ENCODE data around the gene TSPAN9.

Gene TSPAN9

DNA sequence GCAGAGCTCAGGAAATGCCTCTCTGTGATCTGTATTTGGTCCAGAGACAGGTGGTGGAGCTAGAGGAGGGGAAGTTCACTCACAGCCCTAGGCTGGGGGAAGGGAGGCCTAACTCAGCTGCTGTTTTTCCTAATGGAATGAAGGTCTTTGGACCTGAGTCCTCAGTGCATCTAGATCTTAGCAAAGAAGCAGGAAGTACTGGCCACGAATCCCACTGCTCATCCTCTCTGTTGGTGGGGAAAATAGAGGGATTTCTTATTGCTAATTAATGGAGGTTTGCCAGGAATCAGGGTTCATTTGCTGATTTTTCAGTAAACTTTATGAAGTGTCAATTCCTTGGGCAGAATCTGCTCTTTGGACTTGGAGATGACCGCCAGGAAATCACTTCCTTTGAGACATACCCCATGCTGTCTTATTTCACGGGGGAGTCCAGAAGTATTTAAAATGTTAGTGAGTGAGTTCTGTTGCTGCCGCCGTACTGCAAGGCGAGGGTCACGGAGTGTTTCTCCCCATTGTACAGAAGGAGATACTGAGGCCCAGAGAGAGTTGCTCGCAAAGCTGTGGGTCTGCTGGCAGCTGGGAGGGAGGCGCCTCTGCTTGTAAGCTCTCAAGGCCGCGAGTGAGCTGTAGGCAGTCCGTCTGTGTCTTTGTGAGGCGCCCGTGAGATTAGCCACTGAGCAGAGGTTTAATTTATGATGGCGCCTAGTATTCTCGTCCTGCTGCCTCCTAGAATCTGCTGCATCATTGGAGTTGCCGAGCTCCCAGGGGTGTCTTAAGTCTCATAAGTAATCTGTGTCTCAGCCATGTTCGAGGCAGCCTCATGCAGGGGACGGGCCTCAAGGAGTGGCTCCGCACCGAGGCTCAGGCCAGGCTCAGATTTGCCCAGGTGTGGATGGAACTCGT lies 88.2 kb downstream of the TSPAN9 start:
- no peak for DNase-seq (ENCODE audit: low spot score)

GRCh38 chr12:3167636-3168035 lies 90.5 kb downstream of the TSPAN9 start:
- DNase-seq (ENCODE audit: low spot score), result no peak

GRCh38 chr12:3168223-3169221 lies 91.3 kb downstream of the TSPAN9 start:
- peak; percentile 96 for DNase-seq (ENCODE audit: low spot score)

GRCh38 chr12:3170423-3171194 lies 93.4 kb downstream of the TSPAN9 start:
- peak; percentile 86 for DNase-seq (ENCODE audit: low spot score)

- no peak for DNase-seq (ENCODE audit: low spot score)
Observed at GRCh38 chr12:3171195-3171591, 94.0 kb downstream of the TSPAN9 start.

DNA sequence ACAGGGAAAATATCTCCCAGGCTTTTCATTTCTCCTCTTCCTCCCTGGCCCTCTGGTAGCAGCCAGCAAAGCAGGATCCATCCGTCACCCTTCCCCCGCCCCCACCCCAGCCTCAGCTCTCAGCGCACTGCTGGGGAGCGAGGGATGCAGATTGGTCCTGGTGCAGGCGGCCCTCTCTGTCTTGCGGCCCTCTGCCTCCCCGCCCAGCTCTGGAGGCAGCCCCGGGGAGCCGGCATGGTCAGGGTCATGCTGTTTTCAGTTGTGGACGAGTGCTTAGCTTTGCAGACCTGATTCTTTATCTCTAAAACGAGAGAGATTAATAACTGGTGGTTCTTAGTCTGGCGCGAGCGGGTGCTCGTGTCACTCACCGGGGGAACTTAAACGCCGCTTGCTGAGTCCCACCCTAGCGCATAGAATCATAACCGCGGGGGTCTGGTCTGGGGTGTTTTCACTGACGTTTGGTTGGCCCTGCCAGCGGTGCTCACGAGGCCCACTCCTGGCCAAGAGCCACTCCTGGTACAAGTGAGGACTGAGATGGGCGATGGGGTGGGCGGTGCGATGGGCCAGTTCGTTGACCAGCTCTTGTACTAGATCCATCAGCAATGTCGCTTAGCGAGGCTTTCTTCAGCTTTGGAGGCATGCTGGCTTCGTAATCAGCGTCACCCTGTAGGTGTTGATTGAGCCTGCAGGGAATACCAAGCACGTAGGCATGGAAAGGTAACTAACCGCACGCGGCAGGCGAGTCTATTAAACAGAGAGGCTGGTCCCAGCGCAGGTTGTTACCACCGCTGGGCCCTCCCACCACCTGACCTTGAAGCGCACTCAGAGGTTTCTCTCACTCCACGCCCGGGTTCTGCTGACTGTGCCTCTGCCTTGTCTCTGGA lies 95.2 kb downstream of the TSPAN9 start:
- no peak for DNase-seq (ENCODE audit: low spot score)

DNA sequence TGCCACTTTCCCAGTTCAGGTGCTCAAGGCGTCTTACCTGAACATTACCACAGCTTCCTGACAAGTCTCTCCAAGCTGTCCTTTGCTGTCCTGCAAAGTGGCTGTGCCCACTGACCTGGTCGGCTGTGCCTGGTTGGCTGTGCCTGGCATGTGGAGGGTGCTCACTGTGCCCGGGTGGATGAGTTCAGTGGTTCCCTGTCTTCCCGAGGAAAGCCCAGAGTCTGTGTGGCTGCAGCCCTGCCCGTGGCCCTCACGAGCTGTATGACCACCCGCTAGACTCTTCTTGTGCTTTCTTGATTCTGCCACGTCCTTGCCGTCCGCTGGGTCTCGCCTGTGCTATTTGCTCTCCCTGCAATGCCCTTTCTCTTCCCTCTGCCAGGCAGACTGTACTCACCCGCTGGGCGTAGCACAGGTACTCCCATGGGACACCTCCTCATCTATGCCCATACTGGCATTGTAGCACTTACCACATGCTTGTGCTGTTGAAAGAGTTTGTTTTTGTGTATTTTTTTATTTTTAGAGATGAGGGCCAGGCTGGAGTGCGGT lies 95.9 kb downstream of the TSPAN9 start:
- DNase-seq (ENCODE audit: low spot score), result no peak

DNA sequence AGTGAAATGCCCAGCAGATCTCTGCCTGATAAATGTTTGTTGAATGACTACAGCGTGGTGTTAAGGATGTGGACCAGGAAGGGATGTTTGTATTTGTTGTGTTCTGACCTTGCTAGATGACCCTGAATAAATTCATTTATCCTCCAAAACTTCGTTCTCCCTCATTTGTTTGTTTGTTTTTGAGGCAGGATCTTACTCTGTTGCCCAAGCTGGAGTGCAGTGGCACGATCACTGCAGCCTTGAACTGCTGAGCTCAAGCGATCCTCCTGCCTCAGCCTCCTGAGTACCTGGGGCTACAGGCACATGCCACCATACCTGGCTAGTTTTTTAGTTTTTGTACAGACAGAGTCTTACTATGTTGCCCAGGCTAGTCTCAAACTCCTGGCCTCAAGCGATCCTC lies 96.7 kb downstream of the TSPAN9 start:
- no peak for DNase-seq (ENCODE audit: low spot score)

DNA sequence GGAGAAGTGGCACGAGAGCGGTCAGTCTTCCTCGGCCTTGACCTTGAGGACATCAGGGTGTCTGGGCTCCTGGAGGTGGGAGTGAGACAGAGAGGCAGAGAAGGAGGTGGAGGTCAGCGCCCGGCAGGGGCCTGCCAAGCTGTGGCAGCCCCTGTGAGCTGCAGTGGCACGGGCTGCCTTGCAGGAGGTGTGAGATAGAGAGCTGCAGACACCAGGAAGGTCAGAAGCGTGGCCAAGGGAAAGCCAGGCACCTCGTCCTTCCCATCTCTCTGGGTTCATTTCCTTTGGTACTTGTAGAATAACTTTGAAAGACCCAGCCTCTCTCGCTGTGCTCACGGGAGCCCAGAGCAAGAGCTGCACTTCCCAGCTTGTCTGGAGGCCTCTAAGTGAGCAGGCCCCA lies 98.1 kb downstream of the TSPAN9 start:
- DNase-seq (ENCODE audit: low spot score), result no peak

DNA sequence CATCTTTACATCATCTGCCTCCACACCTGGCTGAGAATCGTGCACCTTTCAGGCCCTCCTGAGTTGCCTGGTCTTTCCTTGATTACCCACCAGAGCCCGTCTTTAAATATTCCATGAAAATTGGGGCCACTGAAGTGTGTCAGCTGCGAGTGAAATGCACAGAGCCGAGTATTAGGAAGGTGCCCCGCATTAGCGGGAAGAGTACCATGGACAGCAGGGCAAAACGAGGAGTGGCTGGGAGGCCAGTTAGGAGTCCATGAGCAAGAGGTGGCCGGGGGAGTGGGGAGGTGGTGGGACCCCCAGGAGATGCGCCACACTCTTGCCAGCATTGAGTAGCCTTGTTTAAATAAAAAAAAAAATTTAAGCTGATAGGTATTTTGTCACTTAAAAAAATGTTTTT lies 99.6 kb downstream of the TSPAN9 start:
- DNase-seq (ENCODE audit: low spot score), result no peak

DNA sequence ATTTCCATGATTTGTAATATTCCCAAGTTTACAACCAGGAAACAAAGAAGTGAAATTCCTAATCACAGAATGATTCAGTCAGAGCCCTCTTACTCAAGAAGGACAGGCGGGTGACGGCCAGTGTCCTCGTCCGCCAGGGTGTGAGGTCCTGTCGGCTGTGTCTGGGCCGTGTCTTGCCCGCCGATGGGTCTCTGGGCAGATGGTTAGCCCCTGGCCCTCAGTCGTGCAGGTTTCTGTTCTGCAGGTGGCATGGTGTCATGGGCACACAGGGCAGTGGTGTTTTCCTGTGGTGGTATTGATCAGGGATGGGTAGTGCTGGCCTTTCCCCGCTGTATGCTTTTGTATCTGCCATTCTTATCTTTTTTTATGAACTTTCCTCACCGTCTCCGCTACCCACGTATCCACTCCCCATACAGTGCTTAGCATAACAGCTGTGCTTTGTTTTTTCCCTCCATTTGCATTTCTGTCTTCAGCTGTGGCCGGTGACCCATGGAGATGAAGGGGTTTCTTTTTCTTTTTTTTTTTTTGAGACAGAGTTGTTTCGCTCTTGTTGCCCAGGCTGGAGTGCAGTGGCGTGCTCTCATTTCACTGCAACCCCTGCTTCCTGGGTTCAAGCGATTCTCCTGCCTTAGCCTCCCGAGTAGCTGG lies 100.7 kb downstream of the TSPAN9 start:
- no peak for DNase-seq (ENCODE audit: low spot score)

- DNase-seq (ENCODE audit: low spot score), result no peak
Observed at GRCh38 chr12:3178671-3179313, 101.6 kb downstream of the TSPAN9 start.

DNA sequence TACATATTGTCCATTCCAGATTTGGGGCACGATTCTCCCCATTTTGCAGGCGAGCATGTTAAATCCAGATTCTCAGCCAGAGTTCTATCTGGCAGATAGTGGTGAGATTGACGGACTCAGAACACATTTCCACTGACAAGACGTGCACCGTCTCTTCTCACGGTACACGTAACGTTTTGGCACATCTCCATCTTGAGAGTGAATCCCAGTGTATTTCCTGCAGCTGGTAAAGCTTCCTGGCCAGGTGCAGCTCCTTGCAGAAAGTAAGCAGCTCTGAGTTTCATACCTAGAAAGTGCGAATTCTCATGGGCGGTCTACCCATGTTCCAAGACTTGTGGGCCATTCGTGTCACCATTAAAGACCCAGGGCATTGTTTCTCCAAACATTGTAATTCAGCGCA lies 102.6 kb downstream of the TSPAN9 start:
- DNase-seq (ENCODE audit: low spot score), result no peak

DNA sequence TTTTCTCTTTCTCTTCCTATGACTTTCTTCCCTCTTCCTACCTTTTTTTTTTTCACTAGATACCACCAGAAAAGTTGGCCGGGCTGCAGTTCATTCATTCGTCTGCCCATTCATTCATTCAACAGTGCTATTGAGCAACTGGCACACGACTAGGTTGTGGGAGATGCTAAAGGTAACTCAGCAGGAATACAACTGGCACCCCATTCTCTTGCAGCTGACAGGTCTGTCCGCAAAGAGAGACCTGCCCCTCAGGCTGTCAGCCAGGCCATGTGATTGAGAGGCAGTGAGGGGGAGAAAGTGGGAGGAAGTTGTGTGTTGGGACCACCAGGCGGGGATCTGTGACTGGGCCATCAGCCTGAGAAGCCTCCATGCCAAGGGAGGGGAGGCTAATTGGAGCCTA lies 105.2 kb downstream of the TSPAN9 start:
- no peak for DNase-seq (ENCODE audit: low spot score)

GRCh38 chr12:3184485-3184884 lies 107.3 kb downstream of the TSPAN9 start:
- DNase-seq (ENCODE audit: low spot score), result no peak

DNA sequence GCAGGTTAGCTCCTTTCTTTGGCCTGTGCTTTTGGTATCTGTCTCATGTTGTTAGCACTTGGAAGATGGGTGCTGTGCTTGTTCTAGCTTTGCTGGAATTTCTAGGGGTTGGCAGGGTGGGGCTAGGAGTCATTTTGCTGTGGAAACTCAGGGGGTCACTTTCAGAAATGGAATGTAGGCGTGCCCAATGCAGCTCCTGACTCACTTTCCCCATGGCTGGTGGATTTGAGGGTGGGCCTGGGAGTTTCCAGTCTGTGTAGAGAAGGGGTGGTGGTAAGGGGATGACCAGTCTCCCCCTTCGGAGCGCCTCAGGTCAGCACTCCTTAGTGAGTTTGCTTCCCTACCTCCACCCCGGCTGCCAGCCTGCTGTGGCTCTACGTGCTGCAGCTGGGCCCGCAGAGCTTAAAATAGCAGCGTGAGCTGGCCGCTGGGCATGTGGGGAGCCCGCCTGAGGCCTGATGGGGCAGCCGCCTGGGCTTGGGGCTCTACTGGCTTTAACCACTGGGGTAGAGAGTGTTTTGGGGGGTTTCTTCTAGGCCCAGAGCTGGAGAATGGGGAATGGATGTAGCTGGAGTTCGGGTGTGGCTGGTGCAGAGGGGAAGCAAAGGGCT lies 108.2 kb downstream of the TSPAN9 start:
- no peak for DNase-seq (ENCODE audit: low spot score)

DNA sequence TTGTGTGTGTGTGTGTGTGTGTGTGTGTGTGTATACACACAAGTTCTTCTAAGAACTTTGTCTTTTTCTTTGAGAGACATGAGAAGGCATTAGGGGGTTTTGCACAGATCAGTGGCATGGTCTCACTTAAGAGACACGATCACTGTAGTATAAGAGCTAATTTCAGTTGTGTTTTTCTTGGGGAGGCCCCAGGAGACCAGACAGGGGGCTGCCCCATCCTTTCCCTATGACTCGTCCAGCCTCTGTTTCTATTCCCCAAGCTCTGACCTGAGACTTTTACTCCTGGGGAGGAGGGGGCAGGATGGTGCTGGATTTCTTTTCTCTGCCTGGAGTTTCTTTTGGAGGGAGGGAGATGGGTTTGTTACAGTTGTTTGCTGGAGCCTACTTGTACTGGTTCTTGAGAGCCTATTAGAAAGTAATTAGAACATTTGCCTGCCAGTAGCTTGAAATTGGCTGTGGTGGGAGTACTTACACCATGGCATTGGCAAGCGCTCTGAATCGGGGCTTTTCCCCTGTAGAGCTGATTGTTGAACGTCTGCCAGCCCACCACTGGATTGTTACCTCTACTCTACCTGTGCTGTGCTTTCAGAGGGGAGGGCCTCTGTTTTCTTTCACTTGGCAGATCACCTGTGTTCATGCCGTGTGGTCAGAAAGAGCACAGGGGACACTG lies 109.5 kb downstream of the TSPAN9 start:
- no peak for DNase-seq (ENCODE audit: low spot score)
